ENCODE data around the gene NTM.

Gene NTM

GRCh38 chr11:131373756-131374155 is 3.3 kb downstream of the NTM start:
- no peak for DNase-seq

DNA sequence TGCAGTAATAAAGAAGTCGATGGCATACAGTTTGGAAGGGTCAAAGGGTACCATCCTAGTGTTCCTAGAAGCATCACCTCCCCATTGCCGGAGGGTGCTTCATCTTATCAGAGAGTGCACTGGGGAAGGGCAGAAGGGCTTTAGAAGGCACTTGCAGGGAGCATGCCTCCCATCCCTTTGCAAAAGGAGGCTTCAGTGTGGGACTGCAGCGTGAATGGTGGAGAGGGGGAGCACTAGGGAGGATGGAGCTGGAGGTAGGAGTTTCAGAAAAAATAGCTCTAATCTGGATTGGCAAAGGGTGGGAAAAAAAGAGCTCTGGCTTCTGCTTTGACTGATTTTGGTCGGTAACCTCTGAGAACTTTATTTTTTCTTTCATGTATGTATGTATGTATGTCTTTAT is 5.0 kb downstream of the NTM start:
- DNase-seq = no peak

- DNase-seq = no peak
Observed at GRCh38 chr11:131375915-131376314, 5.5 kb downstream of the NTM start.

GRCh38 chr11:131378931-131379330 is 8.5 kb downstream of the NTM start:
- no peak for DNase-seq

- DNase-seq = no peak
Observed at GRCh38 chr11:131385763-131386390, 15.5 kb downstream of the NTM start.

DNA sequence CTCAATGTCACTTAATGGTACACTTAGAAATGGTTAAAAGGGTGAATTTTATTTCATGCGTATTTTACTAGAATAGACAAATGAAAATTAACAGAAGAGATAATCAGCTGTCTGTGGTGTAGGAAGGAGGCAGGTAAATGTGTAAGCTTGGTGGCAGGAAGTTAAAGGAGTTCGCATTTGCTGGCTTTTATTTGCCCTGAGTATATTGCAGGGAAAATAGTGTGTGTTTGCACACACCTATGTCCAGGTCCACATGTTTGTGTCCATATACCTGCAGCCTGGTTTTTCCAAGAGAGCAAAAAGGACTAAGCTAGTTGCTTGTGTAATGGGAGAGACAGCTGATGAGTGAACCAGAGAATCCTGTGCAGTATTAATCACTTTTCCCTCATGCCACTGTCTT is 16.0 kb downstream of the NTM start:
- no peak for DNase-seq

- no peak for DNase-seq
Observed at GRCh38 chr11:131388030-131388429, 17.6 kb downstream of the NTM start.

DNA sequence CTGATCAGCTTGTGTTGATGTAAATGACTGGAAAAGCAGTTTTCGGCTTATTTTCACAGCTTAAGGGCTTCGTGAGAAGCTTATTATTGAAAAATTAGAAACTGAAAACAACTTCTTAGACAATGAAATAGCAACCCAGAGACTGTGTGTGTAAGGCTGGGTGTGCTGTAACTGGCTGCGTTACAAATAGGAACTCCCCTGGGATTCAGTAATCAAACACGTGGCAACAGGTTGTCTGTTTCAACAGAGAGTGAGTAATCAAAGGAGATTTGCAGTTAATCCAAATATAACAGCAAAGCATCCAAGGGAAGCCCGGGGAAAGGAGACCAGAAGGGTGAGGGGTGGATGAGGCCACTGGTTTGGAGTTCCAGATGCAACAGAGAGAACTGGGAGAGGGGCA is 19.2 kb downstream of the NTM start:
- no peak for DNase-seq

- DNase-seq = no peak
Observed at GRCh38 chr11:131391176-131391575, 20.8 kb downstream of the NTM start.

- DNase-seq = no peak
Observed at GRCh38 chr11:131392528-131393255, 22.3 kb downstream of the NTM start.

DNA sequence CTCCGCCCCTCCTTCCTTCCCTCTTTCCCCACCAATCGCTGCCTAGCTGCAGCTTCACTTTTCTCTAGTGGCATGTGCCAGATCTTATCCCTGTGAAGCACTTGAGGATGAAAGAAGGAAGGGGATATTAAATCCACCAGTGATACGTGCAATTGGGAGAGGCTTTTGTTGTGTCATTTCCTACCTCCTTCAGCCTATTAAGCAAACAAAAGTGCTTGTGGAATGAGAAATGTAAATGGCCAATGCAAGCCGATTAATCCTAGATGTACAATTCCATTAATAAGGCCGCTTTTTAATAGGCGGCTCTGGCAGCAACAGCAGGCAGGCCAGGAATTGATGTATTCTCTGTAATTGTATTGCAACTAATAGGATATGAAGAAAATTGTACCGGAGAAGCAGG is 23.3 kb downstream of the NTM start:
- DNase-seq = no peak

DNA sequence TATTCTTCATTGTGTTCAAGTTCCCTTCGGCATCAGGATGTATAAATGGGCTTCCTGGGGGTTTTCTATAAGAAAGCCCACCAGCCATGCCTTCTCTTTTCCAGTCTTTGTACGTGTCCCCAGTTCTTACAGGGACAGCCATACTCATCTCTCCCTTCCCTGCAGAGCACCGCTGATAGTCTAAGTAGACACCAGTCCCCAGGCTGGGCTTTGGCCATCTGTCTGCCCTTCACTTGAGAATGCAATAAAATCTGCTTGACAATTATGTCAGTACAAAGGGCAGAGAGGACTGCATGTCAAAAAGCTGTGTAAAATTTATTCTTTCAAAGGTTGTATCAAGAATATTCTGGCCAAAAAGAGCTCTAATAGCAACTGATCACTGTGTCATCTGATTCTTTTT is 27.3 kb downstream of the NTM start:
- no peak for DNase-seq

- DNase-seq = no peak
Observed at GRCh38 chr11:131402040-131402439, 31.6 kb downstream of the NTM start.

GRCh38 chr11:131404010-131404409 is 33.6 kb downstream of the NTM start:
- DNase-seq = no peak

DNA sequence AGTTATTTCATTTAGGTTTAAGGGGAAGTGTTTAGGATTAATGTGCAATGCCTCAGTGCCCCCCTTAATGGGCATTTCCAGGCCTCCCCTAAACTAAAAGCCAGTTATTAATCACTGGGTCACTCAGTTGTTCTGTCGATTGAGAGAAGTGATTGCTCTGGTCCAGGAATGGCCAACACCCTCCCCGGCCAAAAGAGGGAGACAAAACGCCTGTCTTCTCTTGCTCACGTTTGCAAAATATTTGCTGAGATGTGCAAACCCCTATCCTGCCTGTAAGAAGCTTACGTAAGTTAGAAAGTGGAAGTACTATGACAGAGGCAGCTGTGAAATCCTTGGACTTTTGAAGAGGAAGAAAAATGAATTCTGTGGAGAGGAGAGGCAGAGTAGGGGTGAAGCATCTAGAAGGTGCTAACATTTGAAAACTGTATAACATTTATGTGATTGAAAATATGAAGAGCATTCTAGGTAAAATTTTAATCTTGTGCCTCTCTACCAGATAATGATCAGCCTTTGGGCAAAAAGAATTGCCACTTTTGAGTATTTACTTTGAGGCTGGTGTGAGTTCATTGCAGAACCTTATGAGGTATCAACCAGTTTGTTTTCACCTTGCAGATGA is 37.7 kb downstream of the NTM start:
- DNase-seq = no peak

DNA sequence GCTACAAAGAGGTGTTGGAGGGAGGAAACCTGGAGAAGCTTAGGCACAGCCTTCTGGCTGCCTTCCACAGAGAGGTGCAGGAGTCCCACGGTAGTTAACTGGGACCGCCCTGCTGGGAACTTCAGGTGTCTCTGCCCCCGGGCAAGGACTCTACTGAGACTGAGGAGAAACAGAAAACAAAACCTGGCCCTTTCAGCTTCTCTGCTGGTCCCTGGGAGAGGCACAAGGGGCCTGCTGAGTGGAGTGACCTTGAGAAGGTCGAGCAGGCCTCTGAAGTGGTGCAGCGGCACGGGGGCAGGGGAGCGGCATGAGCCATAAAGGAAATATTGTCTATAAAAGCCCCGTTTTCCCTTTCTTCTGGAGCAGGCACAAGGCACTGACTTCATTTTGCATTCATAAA is 38.9 kb downstream of the NTM start:
- DNase-seq = no peak

- no peak for DNase-seq
Observed at GRCh38 chr11:131411636-131412035, 41.2 kb downstream of the NTM start.

GRCh38 chr11:131412061-131412460 is 41.6 kb downstream of the NTM start:
- DNase-seq = no peak

DNA sequence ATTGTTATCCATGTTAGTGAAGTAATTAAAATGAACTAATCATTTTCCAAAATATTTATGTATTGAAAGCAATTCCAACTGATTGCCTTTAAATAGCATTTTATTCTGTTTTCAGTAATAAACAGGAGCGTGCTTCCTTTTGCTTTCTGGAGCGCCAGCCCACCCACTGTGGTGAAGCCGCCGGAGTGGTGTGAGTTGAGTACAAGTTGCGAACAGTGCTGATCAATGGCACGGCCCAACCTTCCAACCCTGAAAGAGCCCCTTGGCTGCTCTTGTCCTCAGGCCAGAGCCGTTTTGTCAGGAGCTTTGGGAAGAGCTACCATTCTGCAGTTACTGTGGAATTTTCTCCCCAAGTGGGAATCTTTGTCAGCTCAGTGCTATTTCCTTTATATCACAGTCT is 42.8 kb downstream of the NTM start:
- DNase-seq = no peak

DNA sequence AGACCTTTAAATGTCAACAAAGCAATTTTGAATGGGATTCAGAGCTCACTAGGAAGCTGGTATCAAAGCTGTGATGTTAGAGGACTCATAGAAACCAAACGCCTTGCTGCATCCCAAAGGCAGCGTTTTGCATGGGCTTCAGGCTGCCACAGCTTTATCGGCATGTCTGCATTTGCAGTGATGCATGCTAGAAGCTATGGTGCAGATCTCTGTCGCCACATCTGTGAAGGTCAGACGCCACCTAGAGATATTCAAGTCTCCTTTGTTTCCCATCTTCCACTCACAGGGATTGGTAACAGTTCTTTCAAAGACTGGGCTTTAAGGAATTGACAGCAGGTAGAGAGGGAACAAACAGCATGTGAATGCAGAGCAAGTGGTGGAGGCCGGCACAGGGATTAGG is 47.8 kb downstream of the NTM start:
- no peak for DNase-seq

DNA sequence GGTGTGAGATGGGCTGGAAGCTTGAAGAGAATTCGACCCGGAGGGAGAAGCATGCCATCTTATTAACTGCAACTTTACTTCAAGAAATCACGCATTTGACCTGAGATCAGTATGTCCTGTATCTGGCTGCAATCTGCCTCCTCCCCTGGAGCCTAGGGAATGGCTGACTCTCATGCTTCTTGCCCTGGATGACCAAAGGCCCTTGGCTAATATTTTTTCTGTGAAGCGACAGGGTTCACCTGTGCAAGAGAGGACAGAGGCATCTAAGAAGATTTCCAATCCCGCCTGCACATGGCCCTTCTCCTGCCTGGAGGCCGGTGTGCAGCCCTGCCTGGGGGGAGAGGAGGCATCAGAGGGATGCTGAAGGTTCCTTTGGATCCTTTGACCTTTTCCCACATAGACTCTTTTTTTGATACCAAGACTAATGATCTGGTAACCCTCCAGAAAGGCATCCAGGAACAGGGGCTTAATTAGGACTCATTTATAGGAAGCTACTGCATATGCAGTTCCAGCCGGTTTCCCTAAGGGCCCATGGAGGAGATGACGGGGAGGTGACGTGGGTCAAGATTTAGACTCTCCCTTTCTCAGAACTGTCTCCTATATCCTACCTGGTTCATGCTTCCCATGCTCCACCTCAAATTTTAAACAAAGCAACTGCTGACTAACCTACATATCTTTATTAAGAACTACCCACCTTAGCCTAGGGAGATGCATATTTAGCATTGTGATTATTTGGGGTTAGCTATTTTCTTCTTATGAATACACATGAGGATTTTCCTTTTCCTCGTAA is 50.8 kb downstream of the NTM start:
- no peak for DNase-seq

- no peak for DNase-seq
Observed at GRCh38 chr11:131422029-131422428, 51.6 kb downstream of the NTM start.

DNA sequence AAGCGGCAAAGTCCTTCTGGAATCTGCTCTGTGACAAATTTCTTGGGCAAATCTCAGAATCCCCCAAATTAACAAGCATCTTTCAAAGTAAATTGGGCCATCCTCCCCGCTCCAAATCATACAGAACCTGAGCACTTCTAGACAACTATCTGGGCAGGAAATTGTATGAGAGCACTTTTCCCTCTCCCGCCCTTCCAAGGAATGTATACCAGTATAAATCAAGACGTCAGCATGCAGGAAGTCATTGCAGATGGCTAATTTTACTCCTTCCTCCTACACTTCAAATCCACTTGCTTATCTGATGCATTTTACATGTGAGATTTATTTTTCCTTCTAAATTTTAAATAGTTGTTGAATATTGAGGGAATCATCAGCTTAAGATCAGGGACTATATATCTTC is 52.1 kb downstream of the NTM start:
- no peak for DNase-seq

DNA sequence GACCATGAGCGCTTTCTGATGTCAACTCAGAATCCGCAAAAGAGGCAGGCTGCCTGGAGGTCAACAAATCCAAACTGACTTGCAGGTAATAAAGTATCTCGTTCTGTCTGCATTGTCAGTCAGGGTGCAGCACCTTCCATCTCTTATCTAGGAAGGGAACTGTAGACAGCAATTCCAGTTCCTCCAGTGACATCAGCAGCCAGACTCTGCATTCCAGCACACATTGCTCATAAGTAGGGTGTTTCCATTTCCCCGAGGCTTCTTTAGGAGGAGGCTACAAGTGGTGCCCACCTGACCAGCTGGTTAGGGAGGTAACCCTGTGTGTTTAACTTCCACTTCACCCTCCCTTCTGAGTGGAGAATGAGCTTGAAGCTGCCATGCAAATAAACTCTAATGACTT is 53.3 kb downstream of the NTM start:
- DNase-seq = no peak

All from activated effector memory CD4-positive, alpha-beta T cell treated with anti-CD3 and anti-CD28 coated beads, Interleukin-2, amount 50 U/mL, for 16 hours (primary cell).